Measurements from ENCODE around the gene SCUBE1. TPM values are rescaled to one million over a fixed set of nuclear protein-coding genes. Genes with fewer than 3 reads are reported as not detected.

The SCUBE1 gene
- total RNA-seq, 4 donors from 2014 or later: 0.78 to 3.5 (median 0.95) TPM

DNA sequence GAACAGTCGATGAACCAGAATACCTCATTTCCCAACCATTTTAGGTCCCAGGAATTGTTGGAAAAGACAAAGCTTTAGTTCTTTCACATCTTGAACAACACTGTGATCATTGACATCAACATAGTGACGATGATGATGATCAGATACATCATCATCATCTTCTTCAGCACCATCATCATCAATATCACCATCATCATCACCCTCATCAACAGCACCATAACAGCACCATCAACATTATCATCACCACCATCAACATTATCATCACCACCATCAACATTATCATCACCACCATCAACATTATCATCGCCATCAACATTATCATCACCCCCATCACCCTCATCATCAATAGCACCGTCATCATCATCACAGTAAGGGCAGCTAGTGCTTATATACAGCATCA, 8.8 kb downstream of the SCUBE1 start:
- intact Hi-C loops (cut with DNase I): no loop called here
- 94 to 95% methylated on average over 4 of the region's 4 CpGs for WGBS, 2 donors
- no peaks in the 10 kb centered on the region for H3K36me3 ChIP-seq
- DNase-seq: no peak
- peaks cover 0 to 6% of the 10 kb centered on the region in 2 donors for H3K4me1 ChIP-seq
- H3K4me3 ChIP-seq (replicated peaks in 1 of 3): no peak overlapping the region
- no peak for TF ChIP-seq POLR2A (IDR thresholded peaks at IDR 0.05)
- TF ChIP-seq, protein P1, sequence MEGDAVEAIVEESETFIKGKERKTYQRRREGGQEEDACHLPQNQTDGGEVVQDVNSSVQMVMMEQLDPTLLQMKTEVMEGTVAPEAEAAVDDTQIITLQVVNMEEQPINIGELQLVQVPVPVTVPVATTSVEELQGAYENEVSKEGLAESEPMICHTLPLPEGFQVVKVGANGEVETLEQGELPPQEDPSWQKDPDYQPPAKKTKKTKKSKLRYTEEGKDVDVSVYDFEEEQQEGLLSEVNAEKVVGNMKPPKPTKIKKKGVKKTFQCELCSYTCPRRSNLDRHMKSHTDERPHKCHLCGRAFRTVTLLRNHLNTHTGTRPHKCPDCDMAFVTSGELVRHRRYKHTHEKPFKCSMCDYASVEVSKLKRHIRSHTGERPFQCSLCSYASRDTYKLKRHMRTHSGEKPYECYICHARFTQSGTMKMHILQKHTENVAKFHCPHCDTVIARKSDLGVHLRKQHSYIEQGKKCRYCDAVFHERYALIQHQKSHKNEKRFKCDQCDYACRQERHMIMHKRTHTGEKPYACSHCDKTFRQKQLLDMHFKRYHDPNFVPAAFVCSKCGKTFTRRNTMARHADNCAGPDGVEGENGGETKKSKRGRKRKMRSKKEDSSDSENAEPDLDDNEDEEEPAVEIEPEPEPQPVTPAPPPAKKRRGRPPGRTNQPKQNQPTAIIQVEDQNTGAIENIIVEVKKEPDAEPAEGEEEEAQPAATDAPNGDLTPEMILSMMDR (IDR thresholded peaks at IDR 0.05): no peak
- H3K27ac ChIP-seq: no peak overlapping the region
- no peaks in the 10 kb centered on the region for H3K9me3 ChIP-seq
- no peaks in the 10 kb centered on the region for H3K27me3 ChIP-seq

DNA sequence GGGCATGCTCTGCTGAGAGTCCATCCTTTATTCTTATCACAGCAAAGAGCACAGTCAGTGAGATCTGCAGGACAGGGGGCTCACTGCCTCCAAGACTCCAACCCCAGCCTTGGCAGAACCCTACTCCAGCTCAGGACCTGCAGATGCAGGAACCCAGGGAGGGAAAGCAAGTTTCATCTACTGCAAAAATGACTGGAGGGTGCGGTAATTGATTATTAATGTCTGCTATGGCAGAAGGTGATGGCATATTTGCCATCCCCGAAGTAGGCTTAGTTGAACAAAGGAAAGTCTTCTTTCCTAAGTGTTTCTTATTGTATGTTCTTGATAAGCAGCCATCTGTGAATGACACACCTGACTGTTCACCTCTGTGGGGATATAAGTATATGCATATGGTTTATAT, 9.2 kb downstream of the SCUBE1 start:
- no peaks in the 10 kb centered on the region for H3K27me3 ChIP-seq
- no peak overlapping the region for H3K27ac ChIP-seq
- H3K4me3 ChIP-seq (replicated peaks in 1 of 3): no peak overlapping the region
- peaks cover 0 to 3% of the 10 kb centered on the region in 2 donors for H3K4me1 ChIP-seq
- no peaks in the 10 kb centered on the region for H3K36me3 ChIP-seq
- intact Hi-C loops (cut with DNase I): no loop called here
- DNase-seq: no peak
- no peaks in the 10 kb centered on the region for H3K9me3 ChIP-seq
- 82 to 94% methylated on average over 2 of the region's 2 CpGs for WGBS, 2 donors
- TF ChIP-seq, protein P1 (IDR thresholded peaks at IDR 0.05): no peak
- TF ChIP-seq POLR2A (IDR thresholded peaks at IDR 0.05): no peak

DNA sequence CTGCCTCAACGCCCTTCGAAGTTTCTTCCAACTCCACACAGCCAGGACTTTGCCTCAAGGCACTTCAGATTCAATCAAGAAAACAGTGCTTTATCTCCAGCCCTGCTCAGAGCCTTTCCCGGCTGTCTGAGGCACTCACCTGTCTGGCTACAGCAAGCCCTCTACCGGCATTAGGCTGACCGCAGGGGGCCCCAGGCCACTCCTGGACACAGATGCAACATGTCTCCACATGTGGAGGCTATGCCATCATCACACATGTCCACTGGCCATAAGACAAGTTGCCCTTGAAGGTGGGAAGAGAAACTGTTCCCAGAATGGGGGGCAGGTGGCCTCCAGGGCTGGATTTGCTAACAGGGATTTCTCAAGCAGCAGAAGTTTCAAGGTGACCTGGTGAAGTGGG, 10.0 kb downstream of the SCUBE1 start:
- Histone ChIP-seq H3K4me1 (no peaks in the 10 kb centered on the region), H3K9me3 (no peaks in the 10 kb centered on the region), H3K36me3 (no peaks in the 10 kb centered on the region), H3K4me3 (replicated peaks in 1 of 3) (no peak overlapping the region), H3K27me3 (no peaks in the 10 kb centered on the region), H3K27ac (no peak overlapping the region)
- 69 to 74% methylated on average over 5 of the region's 5 CpGs for WGBS, 2 donors
- intact Hi-C loops (cut with DNase I): no loop called here
- no peak for DNase-seq
- TF ChIP-seq, protein P1 (IDR thresholded peaks at IDR 0.05): no peak
- no peak for TF ChIP-seq POLR2A (IDR thresholded peaks at IDR 0.05)

DNA sequence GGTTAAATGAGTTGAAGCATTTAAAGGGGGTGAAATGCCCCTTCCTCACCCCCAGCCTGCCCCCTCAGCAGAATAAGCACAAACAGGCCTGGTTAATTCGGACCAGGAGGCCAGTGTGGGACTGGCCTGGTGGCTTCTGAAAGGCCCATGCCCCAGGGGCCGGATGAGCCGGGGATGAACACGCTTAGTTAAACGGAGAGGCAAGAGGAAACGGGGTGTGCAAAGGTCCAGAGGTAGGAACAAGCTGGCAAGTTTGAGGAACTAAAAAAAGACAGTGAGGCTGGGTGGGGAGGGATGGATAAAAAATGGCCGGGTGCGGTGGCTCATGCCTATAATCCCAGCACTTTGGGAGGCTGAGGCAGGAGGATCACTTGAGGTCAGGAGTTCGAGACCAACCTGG, 11.5 kb downstream of the SCUBE1 start:
- Histone ChIP-seq H3K4me1 (no peaks in the 10 kb centered on the region), H3K27me3 (no peaks in the 10 kb centered on the region), H3K4me3 (replicated peaks in 1 of 3) (no peak overlapping the region), H3K36me3 (no peaks in the 10 kb centered on the region), H3K27ac (no peak overlapping the region), H3K9me3 (no peaks in the 10 kb centered on the region)
- WGBS, 2 donors: 91 to 92% methylated on average over 9 of the region's 9 CpGs
- intact Hi-C loops (cut with DNase I): no loop called here
- DNase-seq: no peak
- TF ChIP-seq, protein P1 (IDR thresholded peaks at IDR 0.05): no peak
- TF ChIP-seq POLR2A (IDR thresholded peaks at IDR 0.05): no peak

DNA sequence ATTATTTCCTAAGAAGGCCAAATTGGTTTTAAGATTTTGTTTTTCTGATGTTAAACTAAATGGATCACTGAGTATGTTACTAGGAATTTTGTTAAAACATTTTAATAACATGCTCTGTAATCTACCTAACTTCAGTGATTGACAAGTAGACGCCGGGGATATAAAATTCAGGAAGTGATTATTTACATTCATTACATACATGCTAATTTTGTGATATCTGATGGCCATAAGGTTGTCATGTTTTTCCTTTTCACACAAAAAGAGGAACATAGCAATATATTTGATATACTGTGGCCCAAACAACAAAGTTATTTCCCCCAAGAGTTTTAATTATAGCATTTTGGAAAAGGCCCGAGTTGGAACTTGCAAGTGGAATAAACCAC, 12.1 kb downstream of the SCUBE1 start:
- Histone ChIP-seq H3K36me3 (no peaks in the 10 kb centered on the region), H3K4me1 (no peaks in the 10 kb centered on the region), H3K9me3 (no peaks in the 10 kb centered on the region), H3K27ac (no peak overlapping the region), H3K4me3 (replicated peaks in 1 of 3) (no peak overlapping the region), H3K27me3 (no peaks in the 10 kb centered on the region)
- intact Hi-C loops (cut with DNase I): no loop called here
- DNase-seq: no peak
- TF ChIP-seq, protein P1 (IDR thresholded peaks at IDR 0.05): no peak
- TF ChIP-seq POLR2A (IDR thresholded peaks at IDR 0.05): no peak
- WGBS, 2 donors: 65 to 67% methylated on average over 3 of the region's 3 CpGs

Measured in thyroid gland (tissue), 4 donors.